ENCODE data around the gene SLC38A1.

Gene SLC38A1

GRCh38 chr12:46136249-46136648 lies 132.6 kb downstream of the SLC38A1 start:
- TF ChIP-seq, protein P1, sequence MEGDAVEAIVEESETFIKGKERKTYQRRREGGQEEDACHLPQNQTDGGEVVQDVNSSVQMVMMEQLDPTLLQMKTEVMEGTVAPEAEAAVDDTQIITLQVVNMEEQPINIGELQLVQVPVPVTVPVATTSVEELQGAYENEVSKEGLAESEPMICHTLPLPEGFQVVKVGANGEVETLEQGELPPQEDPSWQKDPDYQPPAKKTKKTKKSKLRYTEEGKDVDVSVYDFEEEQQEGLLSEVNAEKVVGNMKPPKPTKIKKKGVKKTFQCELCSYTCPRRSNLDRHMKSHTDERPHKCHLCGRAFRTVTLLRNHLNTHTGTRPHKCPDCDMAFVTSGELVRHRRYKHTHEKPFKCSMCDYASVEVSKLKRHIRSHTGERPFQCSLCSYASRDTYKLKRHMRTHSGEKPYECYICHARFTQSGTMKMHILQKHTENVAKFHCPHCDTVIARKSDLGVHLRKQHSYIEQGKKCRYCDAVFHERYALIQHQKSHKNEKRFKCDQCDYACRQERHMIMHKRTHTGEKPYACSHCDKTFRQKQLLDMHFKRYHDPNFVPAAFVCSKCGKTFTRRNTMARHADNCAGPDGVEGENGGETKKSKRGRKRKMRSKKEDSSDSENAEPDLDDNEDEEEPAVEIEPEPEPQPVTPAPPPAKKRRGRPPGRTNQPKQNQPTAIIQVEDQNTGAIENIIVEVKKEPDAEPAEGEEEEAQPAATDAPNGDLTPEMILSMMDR (IDR thresholded peaks at IDR 0.05; ENCODE audit: extremely low read depth, missing control alignments): no peak
- DNase-seq (ENCODE audit: low spot score): no peak

- DNase-seq (ENCODE audit: low spot score): no peak
- TF ChIP-seq, protein P1 (IDR thresholded peaks at IDR 0.05; ENCODE audit: extremely low read depth, missing control alignments): no peak
These were observed 133.1 kb downstream of the SLC38A1 start for GRCh38 chr12:46135750-46136149.

- TF ChIP-seq, protein P1 (IDR thresholded peaks at IDR 0.05; ENCODE audit: extremely low read depth, missing control alignments): no peak
- DNase-seq (ENCODE audit: low spot score): no peak
These were observed 134.0 kb downstream of the SLC38A1 start for GRCh38 chr12:46134852-46135251.

DNA sequence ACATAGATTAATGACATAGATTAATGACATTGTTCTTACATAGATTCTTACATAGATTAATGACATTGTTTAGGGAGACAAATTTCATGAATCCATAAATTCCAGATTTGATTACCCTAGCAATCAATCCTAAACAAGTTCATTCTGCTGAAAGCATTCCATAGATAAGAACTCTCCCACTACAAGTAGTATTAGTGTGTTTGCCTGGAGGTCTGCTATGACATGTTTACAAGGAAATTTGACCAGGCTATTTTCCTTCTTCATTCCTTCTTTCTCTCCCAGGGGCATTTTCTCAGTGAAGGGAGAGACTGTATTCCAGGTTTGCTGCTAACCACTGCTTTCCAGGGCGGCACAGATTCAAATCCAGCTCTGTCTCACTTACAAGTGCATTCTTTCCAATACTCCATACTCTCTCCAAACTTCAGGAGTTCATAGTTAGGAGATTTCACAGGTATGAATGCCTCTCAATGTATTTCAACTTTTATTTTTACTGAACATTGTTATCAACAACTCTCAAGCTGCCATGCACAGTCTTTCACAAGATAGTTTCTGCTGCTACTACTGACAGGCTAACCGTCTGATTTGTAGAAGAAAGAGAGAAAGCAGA lies 134.5 kb downstream of the SLC38A1 start:
- TF ChIP-seq, protein P1 (IDR thresholded peaks at IDR 0.05; ENCODE audit: extremely low read depth, missing control alignments): no peak
- DNase-seq (ENCODE audit: low spot score): no peak

DNA sequence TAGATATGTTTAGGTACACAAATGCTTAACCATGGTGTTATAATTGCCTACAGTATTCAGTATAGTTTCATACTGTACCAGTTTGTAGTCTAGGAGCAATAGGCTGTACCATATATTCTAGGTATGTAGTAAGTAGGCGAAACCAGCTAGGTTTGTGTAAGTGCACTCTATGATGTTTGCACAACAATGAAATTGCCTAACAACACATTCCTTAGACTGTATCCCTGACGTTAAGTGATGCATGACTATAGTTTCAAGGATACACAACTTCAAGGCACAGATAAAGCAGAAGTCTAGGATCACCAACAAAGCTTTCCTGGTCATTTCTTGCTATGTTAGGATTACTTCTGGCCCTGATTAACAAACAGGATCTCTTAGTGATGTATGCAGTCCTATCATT lies 135.1 kb downstream of the SLC38A1 start:
- TF ChIP-seq, protein P1 (IDR thresholded peaks at IDR 0.05; ENCODE audit: extremely low read depth, missing control alignments): no peak
- no peak for DNase-seq (ENCODE audit: low spot score)
